HG03097 (cell line): ENCODE measurements around the gene UROC1.

Source experiments
- ATAC-seq: cut with Tn5 transposase; IDR thresholded peaks from one replicate; pipeline ENCODE4 v1.9.1; 2021; ENCODE audit not compliant: unreplicated experiment, low FRiP score

The UROC1 gene

GRCh38 chr3:126519506-126520455 lies 2.2 kb upstream of the UROC1 start:
- ATAC-seq: no peak

DNA sequence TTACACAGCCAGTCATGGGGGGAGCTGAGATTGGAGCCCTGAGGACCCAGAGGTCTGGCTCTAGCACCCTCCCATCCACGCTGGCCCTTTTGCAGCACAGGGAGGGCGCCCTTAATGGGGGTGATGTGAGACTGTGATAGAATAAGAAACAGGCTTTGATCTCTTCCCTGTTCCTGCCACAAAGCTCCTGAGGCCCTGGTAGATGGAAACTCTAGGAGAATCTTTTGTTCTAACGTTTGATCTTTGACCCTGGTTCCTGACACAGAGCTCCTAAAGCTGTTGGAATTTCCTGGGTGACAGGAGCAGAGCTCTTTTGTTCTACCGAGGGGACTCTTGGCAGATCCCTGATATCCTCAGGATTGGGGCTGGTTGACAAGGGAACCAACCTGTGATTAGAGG lies 1.2 kb upstream of the UROC1 start:
- ATAC-seq: no peak

GRCh38 chr3:126517986-126518778 lies 609 bp upstream of the UROC1 start:
- no peak for ATAC-seq

- no peak for ATAC-seq
Observed at GRCh38 chr3:126516936-126517290, 660 bp downstream of the UROC1 start.

- ATAC-seq: no peak
Observed at GRCh38 chr3:126516152-126516935, 1.2 kb downstream of the UROC1 start.

DNA sequence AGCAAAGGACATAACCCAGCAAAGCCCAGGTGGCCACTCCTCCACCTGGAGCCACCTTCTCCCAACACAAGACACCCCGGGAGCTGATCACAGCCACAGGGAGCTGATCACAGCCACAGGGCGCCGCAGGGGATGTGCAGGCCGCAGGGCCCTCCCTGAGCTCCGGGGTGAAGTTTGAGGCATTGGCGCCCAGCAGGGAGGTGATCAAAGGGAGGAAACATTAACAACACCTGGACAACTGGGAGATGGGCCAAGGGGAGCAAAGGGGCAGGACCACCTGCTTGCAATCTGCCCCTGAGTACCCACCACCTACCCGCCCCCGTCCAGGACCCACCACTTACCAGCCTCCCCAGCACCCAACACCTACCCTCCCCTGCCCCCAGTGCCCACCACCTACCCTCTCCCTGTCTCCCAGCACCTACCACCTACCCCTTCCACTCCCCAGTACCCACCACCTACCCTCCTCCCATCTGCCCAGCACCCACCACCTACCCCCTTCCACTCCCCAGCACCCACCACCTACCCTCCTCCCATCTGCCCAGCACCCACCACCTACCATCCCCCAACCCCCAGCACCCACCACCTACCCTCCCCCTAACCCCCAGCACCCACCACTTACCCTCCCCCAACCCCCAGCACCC lies 2.4 kb downstream of the UROC1 start:
- no peak for ATAC-seq

GRCh38 chr3:126514161-126514560 lies 3.4 kb downstream of the UROC1 start:
- ATAC-seq: no peak

DNA sequence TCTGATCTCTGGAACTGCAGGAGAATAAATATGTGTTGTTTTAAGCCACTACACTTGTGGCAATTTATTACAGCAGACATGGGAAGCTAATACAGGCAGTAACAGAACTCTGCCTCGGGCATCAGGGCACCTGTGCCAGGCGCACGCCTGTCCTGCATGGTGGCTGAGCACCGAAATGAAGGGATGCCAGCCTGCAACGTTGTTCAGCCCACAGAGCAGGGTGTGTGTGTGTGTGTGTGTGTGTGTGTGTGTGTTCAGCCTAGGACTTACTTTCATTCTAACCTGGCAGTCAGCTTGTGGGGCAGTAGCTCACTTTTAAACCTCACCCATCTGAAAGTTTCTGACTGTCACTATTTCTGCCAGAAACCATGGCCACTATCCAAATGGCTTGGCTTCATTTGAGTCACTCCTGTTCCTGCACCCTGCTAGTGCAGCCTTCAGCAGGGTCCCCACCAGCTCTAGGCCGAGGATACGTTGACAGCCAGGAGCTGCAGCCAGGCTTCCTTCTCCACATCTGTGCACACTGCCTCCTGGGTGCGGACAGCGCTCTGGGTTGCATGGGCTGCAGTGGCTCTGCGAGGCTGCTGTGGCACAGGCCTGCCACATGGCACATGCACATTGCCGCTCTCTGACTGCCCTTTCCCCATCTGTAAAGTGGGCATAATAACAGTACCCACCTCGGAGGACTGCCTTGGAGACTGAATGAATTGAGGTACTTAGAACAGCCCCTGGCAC lies 4.5 kb downstream of the UROC1 start:
- no peak for ATAC-seq

- ATAC-seq: no peak
Observed at GRCh38 chr3:126512026-126512425, 5.5 kb downstream of the UROC1 start.

DNA sequence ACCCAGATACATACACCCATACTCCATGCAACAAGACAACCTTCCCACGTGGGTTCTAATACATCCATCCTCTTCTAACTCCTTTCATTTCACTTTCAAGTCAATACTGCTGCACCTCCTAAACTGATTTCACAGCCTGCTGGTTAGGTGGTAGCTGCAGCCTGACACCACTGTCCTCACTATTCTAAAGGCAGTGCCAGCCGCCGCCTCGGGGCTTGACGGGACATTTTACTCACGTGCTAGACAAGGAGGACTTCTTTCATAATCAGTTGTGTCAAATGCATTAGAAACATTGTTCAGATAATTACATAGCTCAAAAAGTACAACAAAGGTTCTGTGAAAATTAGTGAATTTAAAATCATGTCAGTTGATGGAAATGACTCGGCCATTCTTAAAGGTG lies 6.3 kb downstream of the UROC1 start:
- no peak for ATAC-seq

DNA sequence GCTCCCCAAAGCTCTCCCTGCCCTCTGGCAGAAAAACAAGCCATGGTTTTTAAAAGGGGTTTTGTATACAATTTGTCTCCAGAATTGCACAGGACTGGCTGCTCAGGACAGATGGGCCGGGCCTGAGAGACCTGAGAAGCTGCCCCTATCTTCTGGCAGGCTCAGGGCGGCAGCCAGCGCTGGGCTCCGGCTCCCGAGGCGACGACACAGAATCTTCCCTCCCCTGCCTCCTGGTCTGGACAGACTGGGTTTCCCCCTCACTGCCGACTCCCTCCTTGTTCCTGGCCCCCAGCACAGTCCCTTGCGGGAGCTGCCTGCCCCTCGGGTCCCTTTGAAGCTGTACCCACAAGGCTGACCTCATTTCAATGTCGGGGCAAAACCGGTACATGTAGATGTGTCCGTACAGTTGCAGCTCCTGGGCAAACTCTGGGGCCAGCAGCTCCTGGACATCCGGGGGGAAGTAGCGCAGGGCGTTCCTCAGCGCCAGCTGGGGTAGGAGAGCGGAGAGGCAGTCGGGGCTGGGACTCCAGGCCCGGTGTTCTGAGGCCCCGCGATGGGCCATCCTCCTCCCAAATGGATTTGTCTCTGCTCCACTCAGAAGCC lies 7.2 kb downstream of the UROC1 start:
- no peak for ATAC-seq

DNA sequence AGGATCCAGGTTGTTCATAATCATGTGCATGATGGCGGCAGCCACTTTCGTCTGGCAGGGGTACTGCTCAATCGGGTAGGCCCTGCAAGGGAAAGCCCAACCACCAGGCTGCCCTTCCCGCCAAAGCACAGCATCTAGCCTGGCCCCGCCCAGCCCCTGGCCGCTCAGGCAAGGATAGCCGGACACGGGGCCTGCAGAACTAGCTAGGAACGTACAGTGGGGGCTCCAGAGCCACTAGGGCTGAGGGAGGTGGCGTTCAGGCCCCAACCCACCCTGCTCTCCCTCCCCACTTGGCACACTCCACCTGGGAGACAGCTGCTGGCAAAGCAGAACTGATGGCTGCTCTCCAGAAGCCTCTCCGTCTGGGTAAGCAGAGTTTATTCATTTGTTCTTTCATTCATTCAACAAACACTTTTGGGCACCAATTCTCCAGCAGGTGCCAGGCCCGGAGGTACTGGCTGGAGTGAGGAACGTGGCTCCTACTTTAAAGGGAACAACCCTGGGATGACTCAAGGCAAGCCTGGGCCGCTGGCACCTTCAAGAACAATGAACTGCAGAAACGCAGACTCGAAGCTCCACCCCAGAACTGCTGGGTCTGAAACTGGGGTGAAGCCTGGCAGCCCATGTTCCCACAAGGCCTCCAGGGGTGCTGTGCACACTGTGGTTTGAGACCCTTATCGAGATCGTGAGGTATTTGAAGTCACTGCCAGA lies 7.8 kb downstream of the UROC1 start:
- no peak for ATAC-seq

DNA sequence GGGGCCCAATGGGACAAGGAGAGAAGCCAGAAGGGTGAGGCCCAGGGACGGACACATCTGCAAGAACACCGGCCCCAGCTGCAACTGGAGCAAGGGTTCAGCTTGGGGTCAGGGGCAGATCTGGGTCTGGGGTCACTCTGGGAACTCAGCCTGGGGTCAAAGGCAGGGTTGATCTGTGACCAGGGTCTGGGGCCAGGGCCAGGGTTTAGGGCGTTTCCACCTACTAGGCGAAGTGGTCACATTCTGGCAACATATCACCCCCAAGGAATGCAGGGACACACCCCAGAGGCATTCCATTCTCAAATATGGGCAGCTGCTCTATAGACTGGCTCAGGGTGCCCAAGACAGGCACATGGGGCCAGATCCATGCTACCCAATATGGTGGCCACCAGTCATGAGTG lies 9.0 kb downstream of the UROC1 start:
- ATAC-seq: no peak

- ATAC-seq: no peak
Observed at GRCh38 chr3:126507886-126508285, 9.7 kb downstream of the UROC1 start.

DNA sequence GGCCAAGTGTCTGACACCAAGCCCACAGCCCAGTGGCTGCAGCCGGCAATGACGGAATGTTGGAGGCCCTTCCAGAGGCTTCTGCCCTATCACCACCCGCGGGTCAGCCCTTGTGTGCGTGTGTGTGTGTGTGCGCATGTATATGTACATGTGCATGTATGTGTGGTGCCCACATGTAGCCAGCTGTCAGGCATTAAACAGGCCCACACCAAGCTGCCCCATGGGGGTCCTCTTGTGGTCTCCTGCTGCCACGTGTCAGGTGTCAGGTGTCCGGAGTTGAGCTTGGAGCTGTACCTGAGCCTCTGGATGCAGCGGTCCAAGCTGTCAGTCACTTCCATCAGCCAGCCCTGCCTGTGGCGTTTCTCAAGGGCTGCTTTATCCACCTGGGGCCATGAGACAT lies 13.9 kb downstream of the UROC1 start:
- ATAC-seq: no peak

GRCh38 chr3:126502656-126503055 lies 14.9 kb downstream of the UROC1 start:
- ATAC-seq: no peak

DNA sequence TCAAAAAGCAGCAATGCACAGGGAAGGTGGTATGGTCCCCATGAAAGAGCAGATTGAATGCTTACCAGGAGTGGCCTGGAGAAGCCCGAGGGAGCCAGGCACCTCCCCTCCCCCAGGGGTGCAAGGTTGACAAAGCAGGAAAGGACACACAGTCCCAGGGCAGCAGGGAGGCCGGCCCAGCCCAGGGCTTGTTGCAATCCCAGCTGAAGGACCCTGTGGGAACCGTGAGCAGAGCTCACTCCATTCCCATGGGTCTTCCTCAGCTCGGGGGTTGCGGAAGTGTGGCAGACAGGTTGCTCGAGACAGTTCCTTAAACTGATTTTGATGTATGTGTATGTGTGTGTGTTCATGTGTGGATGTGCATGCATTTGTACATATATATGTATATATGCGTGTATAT lies 15.8 kb downstream of the UROC1 start:
- ATAC-seq: no peak

GRCh38 chr3:126501054-126501453 lies 16.5 kb downstream of the UROC1 start:
- no peak for ATAC-seq

DNA sequence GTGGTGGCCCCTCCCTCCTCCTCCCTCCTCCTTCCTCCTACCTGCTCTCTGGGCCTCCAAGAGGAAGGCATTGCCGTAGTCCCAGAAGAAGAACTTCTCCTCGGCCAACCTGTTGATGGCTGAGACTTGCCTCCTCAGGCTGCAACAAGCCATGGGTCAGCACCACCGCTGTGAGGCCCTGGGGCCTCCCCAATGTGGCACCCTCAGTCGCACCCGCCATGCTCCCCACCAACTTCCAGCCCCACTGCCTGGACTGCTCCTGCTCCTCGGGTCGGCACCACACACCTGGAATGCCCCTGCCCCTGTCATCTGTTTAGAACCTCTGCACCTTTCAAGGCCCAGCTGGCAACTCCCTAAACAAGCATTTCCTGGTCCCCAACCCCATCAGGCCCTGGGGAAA lies 17.6 kb downstream of the UROC1 start:
- no peak for ATAC-seq
